SIG-M5 treated with dmso at 0.1 percent for 504 hours (cell line): ENCODE results near the gene GJB4.
"Not testable (repeated sequence)": the region's sequence is repeated elsewhere in the genome, so short reads cannot be mapped to it uniquely, and the experiment has no call there.

Source experiments
- DNase-seq: peaks from one replicate; lab custom pipeline; 2025; ENCODE audit not compliant: unreplicated experiment; lab: John Stamatoyannopoulos, UW

Gene GJB4

GRCh38 chr1:34794790-34795180 is 35.2 kb downstream of the GJB4 start:
- no peak for DNase-seq

GRCh38 chr1:34795916-34796315 is 36.4 kb downstream of the GJB4 start:
- no peak for DNase-seq

GRCh38 chr1:34796990-34797389 is 37.5 kb downstream of the GJB4 start:
- DNase-seq = no peak

- DNase-seq = no peak
These were observed 40.7 kb downstream of the GJB4 start for GRCh38 chr1:34800214-34800613.

GRCh38 chr1:34803770-34804169 is 44.2 kb downstream of the GJB4 start:
- DNase-seq = no peak

GRCh38 chr1:34806396-34806795 is 46.9 kb downstream of the GJB4 start:
- no peak for DNase-seq

- DNase-seq = no peak
These were observed 48.7 kb downstream of the GJB4 start for GRCh38 chr1:34808051-34808810.

GRCh38 chr1:34810781-34811180 is 51.2 kb downstream of the GJB4 start:
- DNase-seq = not testable (repeated sequence)
